Sigmoid colon (tissue), 3 donors: ENCODE results near the gene FITM1.

ENCODE experiments used
- CTCF ChIP-seq, 4 experiments: fragments of 450-650 bp in 3 of 4; fragments of 200-600 bp in 1 of 4; IDR thresholded peaks; one replicate each; pipeline ENCODE4 v1.5.1; 2016 to 2019; ENCODE audit warnings: antibody characterized with exemption in 4 of 4, mild to moderate bottlenecking in 3 of 4, moderate library complexity in 2 of 4
- POLR2A ChIP-seq, 2 donors: fragments of 450-650 bp; IDR thresholded peaks; one replicate each; pipeline ENCODE4 v1.6.1; 2016; ENCODE audit warnings: antibody characterized with exemption in 2 of 2, mild to moderate bottlenecking in 2 of 2, moderate library complexity in 2 of 2

DNA sequence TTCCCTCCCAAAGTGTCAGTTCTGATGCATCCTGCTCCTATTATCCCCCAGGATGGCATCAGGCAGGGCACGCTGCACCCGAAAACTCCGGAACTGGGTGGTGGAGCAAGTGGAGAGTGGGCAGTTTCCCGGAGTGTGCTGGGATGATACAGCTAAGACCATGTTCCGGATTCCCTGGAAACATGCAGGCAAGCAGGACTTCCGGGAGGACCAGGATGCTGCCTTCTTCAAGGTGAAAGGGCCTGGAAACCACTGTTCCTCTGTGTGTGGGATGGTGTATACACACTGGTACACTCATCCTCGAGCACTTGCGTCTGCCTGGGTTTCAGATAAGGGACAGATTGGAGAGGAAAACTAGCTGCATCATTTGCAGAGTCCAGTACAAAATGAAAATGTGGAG, 31.6 kb downstream of the FITM1 start:
- TF ChIP-seq CTCF (IDR thresholded peaks at IDR 0.05) (no peak), POLR2A (IDR thresholded peaks at IDR 0.05) (no peak)
